ENCODE measurements around the gene EDN2.
A peak's percentile ranks its signal among the peaks of the same experiment; 100 is the strongest.

Gene EDN2

DNA sequence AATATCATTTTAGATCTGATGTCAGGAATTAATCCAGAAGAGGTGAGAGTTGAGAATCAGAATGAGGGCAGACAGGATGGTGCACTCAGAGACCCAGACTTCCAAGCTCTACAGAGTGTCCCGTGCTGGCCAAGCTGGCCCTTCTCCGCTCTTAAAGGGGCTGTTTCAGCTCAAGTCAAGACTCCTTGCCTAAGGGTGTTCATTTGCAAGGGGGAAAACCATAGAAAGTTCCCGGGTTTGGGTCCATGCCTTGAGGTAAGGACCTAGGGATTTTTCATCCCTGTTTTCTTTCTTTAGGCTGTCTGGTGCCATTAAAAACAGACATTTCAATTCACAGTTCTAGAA is 47.5 kb downstream of the EDN2 start:
- no peak for DNase-seq (ENCODE audit: low spot score)

DNA sequence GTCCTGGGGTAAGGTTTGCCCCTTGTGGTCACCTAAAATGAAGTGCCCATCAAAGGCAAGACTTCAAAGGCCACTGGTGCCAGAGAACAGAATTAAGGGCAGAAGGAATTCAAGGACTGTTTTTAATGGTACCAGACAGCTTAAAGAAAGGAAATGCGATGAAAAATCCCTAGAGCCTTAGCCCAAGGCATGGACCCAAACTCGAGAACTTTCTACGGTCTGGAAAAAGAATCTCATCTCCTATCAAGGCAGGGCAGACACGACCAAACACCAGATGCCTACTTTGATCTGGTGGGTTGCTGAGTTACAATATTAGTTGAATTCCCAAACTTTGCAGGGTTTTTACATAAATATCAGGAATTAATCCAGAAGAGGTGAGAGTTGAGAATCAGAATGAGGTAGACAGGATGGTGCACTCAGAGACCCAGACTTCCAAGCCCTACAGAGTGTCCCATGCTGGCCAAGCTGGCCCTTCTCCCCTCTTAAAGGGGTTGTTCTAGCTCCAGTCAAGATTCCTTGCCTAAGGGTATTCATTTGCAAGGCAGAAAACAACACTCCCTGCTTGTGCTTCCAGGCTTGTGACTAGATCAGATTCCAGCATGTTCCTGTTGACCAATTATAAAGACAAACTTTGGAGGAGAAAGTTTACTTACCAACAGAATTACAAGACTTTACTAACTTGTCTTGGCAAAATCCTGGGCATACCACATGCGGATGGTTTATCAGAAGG is 48.0 kb downstream of the EDN2 start:
- DNase-seq (ENCODE audit: low spot score) = no peak

- no peak for DNase-seq (ENCODE audit: low spot score)
Measured at GRCh38 chr1:41435570-41436178, 48.8 kb downstream of the EDN2 start.

- DNase-seq (ENCODE audit: low spot score) = no peak
Measured at GRCh38 chr1:41434748-41435449, 49.6 kb downstream of the EDN2 start.

- DNase-seq (ENCODE audit: low spot score) = no peak
Measured at GRCh38 chr1:41434306-41434705, 50.2 kb downstream of the EDN2 start.

DNA sequence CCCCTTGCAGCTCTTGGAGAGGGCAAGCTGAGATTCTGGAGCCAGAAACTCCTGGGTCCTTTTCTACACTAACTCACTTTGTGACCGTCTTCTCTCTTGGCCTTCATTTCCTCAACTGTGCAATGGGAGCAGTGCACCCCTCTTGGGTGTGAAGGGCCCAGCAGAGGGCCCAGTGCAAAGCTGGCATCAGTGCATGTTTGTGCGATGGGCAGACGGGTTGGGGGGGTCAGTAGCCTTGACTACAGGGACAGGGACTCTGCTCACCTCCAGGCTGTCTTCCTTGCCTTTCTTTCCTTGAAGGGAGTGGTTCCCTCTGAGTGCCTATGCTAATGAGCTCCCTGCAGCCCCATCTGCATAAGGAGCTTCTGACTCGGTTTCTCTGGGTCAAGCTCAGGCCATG is 51.0 kb downstream of the EDN2 start:
- DNase-seq (ENCODE audit: low spot score) = no peak

- peak; percentile 87 for DNase-seq (ENCODE audit: low spot score)
Measured at GRCh38 chr1:41432481-41433280, 51.8 kb downstream of the EDN2 start.

DNA sequence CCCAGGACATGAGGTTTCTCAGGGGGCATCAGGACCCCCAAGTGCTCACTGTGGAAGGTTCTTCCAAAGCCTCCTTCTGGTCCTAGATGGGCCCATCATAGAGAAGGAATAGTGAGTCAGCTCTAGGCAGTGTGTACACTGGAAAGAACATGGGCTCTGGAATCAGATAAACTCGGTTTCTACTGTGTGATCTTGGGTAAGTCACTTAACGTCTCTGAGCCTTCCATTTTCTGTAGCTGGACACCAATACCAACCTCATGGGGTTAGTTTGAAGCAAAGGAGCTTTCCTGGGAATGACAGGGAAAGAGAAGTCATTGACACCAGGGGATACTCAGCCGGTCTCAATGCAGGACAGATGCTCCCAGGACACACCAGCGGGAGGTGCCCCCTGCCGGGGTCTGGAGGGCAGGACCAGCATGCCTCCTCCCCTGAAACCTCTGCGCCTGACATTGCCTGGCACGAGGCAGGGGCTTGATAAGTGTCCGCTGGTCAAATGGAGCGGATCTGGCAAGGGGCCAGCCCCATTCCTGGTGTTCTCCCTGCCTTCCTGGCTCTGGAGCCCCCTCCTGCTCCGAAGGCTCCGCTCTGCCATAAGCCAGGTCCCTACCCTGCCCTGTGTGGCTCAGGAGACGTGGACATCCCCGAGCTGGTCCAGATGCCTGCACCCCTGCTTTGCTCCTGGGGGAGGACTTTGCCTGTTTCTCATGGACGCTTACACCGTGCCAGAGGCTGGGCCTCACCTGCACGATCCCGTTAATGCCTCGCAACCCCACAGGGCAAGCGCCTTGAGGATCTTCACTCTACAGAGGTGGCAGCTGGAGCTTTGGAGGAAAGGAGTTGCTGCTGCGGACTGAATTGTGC is 52.8 kb downstream of the EDN2 start:
- DNase-seq (ENCODE audit: low spot score) = no peak

GRCh38 chr1:41430582-41430981 is 53.9 kb downstream of the EDN2 start:
- no peak for DNase-seq (ENCODE audit: low spot score)

DNA sequence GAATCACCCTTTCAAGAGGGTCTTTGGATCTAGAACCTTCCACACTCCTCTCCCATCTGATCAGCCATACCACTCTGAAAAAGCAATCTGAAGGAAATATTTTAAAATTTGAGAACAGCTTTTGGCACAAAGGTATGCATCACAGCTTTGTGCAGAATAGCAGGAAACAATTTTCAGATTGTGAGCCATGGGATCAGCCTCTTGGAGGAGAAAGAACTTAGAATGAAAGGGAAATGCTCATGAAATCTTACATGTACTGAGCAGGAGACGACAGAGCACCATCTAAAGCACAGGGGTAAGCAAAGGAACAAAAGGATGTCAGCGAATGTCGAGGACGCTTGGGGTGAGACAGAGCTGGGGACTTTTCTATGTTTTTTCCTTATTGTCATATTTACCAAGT is 54.4 kb downstream of the EDN2 start:
- no peak for DNase-seq (ENCODE audit: low spot score)

GRCh38 chr1:41429641-41430035 is 54.8 kb downstream of the EDN2 start:
- no peak for DNase-seq (ENCODE audit: low spot score)
